CD4-positive, CD25-positive, alpha-beta regulatory T cell (primary cell): ENCODE data around the gene FFAR2. TPM values are rescaled to one million over a fixed set of nuclear protein-coding genes. Genes with fewer than 3 reads are reported as not detected.
A peak's percentile ranks its signal among the peaks of the same experiment; 100 is the strongest.
"Not testable (repeated sequence)": the region's sequence is repeated elsewhere in the genome, so short reads cannot be mapped to it uniquely, and the experiment has no call there.

Source experiments
- ATAC-seq, 2 donors: fragments of 150-1000 bp; cut with Tn5 transposase; one replicate each; pipeline ENCODE4 v1.10.0; 2021; ENCODE audit warnings: low read depth in 2 of 2, moderate number of reproducible peaks in 2 of 2, moderate library complexity in 1 of 2
- DNase-seq, 3 donors: peaks; one replicate each; pipeline versions ENCODE4 v3.0.0 to v3.0.0-alpha.2; 2012 to 2022; ENCODE audit warnings: mixed read lengths in 1 of 3
- H3K27ac ChIP-seq: one replicate; pipeline ENCODE4 v1.7.0; 2013; ENCODE audit warnings: mild to moderate bottlenecking, low read length; ENCODE audit not compliant: insufficient read depth, poor library complexity, severe bottlenecking
- H3K27me3 ChIP-seq: one replicate; pipeline ENCODE4 v1.7.0; 2013; ENCODE audit warnings: low read length; ENCODE audit not compliant: control insufficient read depth, insufficient read depth
- H3K36me3 ChIP-seq: one replicate; pipeline ENCODE4 v1.7.0; 2013; ENCODE audit warnings: mild to moderate bottlenecking, low read length, moderate library complexity; ENCODE audit not compliant: control insufficient read depth, insufficient read depth
- H3K4me1 ChIP-seq: 2 replicates; pipeline ENCODE4 v1.7.0; 2013; ENCODE audit warnings: mild to moderate bottlenecking, low read length; ENCODE audit not compliant: insufficient read depth, control insufficient read depth, poor library complexity, severe bottlenecking
- H3K4me3 ChIP-seq: one replicate; pipeline ENCODE4 v1.7.0; 2013; ENCODE audit warnings: low read depth, mild to moderate bottlenecking, low read length, moderate library complexity
- H3K9me3 ChIP-seq, 2 experiments: 1 replicate in 1 of 2; 2 replicates in 1 of 2; pipeline ENCODE4 v1.7.0; 2013; ENCODE audit warnings: low read length in 2 of 2, mild to moderate bottlenecking in 1 of 2, moderate library complexity in 1 of 2; ENCODE audit not compliant: control insufficient read depth in 2 of 2
- H3K27ac Mint-ChIP-seq, 3 donors: one replicate each; pipeline ENCODE4 v1.8.0; 2020 to 2022; ENCODE audit warnings: mild to moderate bottlenecking in 3 of 3, mixed read lengths in 3 of 3, moderate library complexity in 2 of 3
- H3K27me3 Mint-ChIP-seq: one replicate; pipeline ENCODE4 v1.8.0; 2022; ENCODE audit warnings: mild to moderate bottlenecking, mixed read lengths
- H3K36me3 Mint-ChIP-seq: one replicate; pipeline ENCODE4 v1.8.0; 2020; ENCODE audit warnings: mixed read lengths
- H3K4me1 Mint-ChIP-seq, 4 donors: one replicate each; pipeline ENCODE4 v1.8.0; 2020 to 2022; ENCODE audit warnings: mixed read lengths in 4 of 4, mild to moderate bottlenecking in 1 of 4
- H3K4me3 Mint-ChIP-seq, 4 donors: one replicate each; pipeline ENCODE4 v1.8.0; 2020 to 2022; ENCODE audit warnings: mild to moderate bottlenecking in 4 of 4, mixed read lengths in 4 of 4, moderate library complexity in 3 of 4
- H3K9me3 Mint-ChIP-seq, 7 donors: one replicate each; pipeline ENCODE4 v1.8.0; 2020 to 2022; ENCODE audit warnings: mixed read lengths in 7 of 7, mild to moderate bottlenecking in 3 of 7, moderate library complexity in 2 of 7
- polyA plus RNA-seq, 4 donors: library from polyadenylated mRNA; unstranded; fragments of 300-500 nt; fragmentation: Illumina TruSeq; gene quantifications; one replicate each; pipeline ENCODE4 v1.2.3, GENCODE V29; 2021
- total RNA-seq: library from RNA; stranded (reverse); gene quantifications from one replicate; pipeline ENCODE4 v1.2.3, GENCODE V29; 2022

The FFAR2 gene
- total and polyA plus RNA-seq, 5 donors from 2014 or later = not detected

GRCh38 chr19:35459414-35460082 is 11.5 kb downstream of the FFAR2 start:
- H3K27me3 ChIP-seq = no peaks in the 10 kb centered on the region

GRCh38 chr19:35460608-35461007 is 12.6 kb downstream of the FFAR2 start:
- Histone ChIP-seq H3K27ac (no peak overlapping the region), H3K9me3 (no peaks in the 10 kb centered on the region), H3K36me3 (no peaks in the 10 kb centered on the region), H3K4me1 (peaks cover 18% of the 10 kb centered on the region), H3K4me3 (no peak overlapping the region), H3K27me3 (no peaks in the 10 kb centered on the region)
- Mint-ChIP-seq H3K9me3 (no peaks in the 10 kb centered on the region), H3K4me3 (no peak overlapping the region), H3K27me3 (peaks cover 14% of the 10 kb centered on the region), H3K27ac (no peak overlapping the region), H3K4me1 (peaks cover 17 to 46% (median 28%) of the 10 kb centered on the region in 4 donors), H3K36me3 (no peaks in the 10 kb centered on the region)
- DNase-seq = no peak
- no peak for ATAC-seq

More at GRCh38 chr19:35459414-35460082, 11.5 kb downstream of the FFAR2 start:
- no peak overlapping the region for H3K4me3 Mint-ChIP-seq
- no peaks in the 10 kb centered on the region for H3K9me3 ChIP-seq
- ATAC-seq (no peak), DNase-seq (no peak)
- peaks cover 14 to 42% (median 30%) of the 10 kb centered on the region in 4 donors for H3K4me1 Mint-ChIP-seq
- peaks cover 18% of the 10 kb centered on the region for H3K4me1 ChIP-seq
- no peak overlapping the region for H3K27ac ChIP-seq
- no peak overlapping the region for H3K4me3 ChIP-seq
- no peaks in the 10 kb centered on the region for H3K36me3 Mint-ChIP-seq
- H3K27ac Mint-ChIP-seq = peak overlapping the region in 1 of 3 donors; percentile 67
- no peaks in the 10 kb centered on the region for H3K9me3 Mint-ChIP-seq
- peaks cover 14% of the 10 kb centered on the region for H3K27me3 Mint-ChIP-seq
- no peaks in the 10 kb centered on the region for H3K36me3 ChIP-seq

GRCh38 chr19:35461060-35461459 is 13.0 kb downstream of the FFAR2 start:
- peaks cover 14% of the 10 kb centered on the region for H3K27me3 Mint-ChIP-seq
- Histone ChIP-seq H3K36me3 (no peaks in the 10 kb centered on the region), H3K27ac (no peak overlapping the region), H3K27me3 (no peaks in the 10 kb centered on the region), H3K9me3 (no peaks in the 10 kb centered on the region), H3K4me1 (peaks cover 18% of the 10 kb centered on the region), H3K4me3 (no peak overlapping the region)
- H3K4me3 Mint-ChIP-seq = no peak overlapping the region
- DNase-seq = no peak
- no peak overlapping the region for H3K27ac Mint-ChIP-seq
- H3K36me3 Mint-ChIP-seq = no peaks in the 10 kb centered on the region
- ATAC-seq = no peak
- no peaks in the 10 kb centered on the region for H3K9me3 Mint-ChIP-seq
- H3K4me1 Mint-ChIP-seq = peaks cover 13 to 41% (median 24%) of the 10 kb centered on the region in 4 donors

GRCh38 chr19:35461788-35462187 is 13.7 kb downstream of the FFAR2 start:
- H3K27ac Mint-ChIP-seq, H3K9me3 ChIP-seq, H3K27me3 ChIP-seq, H3K4me3 ChIP-seq, ATAC-seq, H3K36me3 Mint-ChIP-seq, H3K9me3 Mint-ChIP-seq, H3K36me3 ChIP-seq, DNase-seq, H3K4me3 Mint-ChIP-seq, H3K27me3 Mint-ChIP-seq, H3K27ac ChIP-seq: not testable (repeated sequence)
- H3K4me1 Mint-ChIP-seq = peaks cover 13 to 41% (median 24%) of the 10 kb centered on the region in 4 donors
- H3K4me1 ChIP-seq = peaks cover 18% of the 10 kb centered on the region

GRCh38 chr19:35462476-35462953 is 14.5 kb downstream of the FFAR2 start:
- DNase-seq = peak; percentile 8 to 83 (median 81)
- peaks cover 13 to 39% (median 22%) of the 10 kb centered on the region in 4 donors for H3K4me1 Mint-ChIP-seq

GRCh38 chr19:35462956-35463355 is 14.9 kb downstream of the FFAR2 start:
- Histone ChIP-seq H3K4me1 (peaks cover 18% of the 10 kb centered on the region), H3K4me3 (peak overlapping the region; percentile 72)
- H3K9me3 ChIP-seq, H3K36me3 Mint-ChIP-seq, H3K27ac ChIP-seq, H3K36me3 ChIP-seq, DNase-seq, H3K27me3 ChIP-seq, H3K27me3 Mint-ChIP-seq, H3K9me3 Mint-ChIP-seq: not testable (repeated sequence)
- H3K4me1 Mint-ChIP-seq = peaks cover 13 to 39% (median 22%) of the 10 kb centered on the region in 4 donors
- H3K27ac Mint-ChIP-seq = peak overlapping the region; percentile 11 to 96 (median 71)
- peak in 1 of 2 donors; percentile 17 for ATAC-seq
- peak overlapping the region; percentile 54 to 88 (median 64) for H3K4me3 Mint-ChIP-seq

More at GRCh38 chr19:35462476-35462953, 14.5 kb downstream of the FFAR2 start:
- no peak overlapping the region for H3K27ac ChIP-seq
- H3K36me3 ChIP-seq = no peaks in the 10 kb centered on the region
- Mint-ChIP-seq H3K27ac (peak overlapping the region; percentile 71 to 96 (median 90)), H3K27me3 (peaks cover 6% of the 10 kb centered on the region), H3K9me3 (no peaks in the 10 kb centered on the region), H3K4me3 (peak overlapping the region; percentile 54 to 88 (median 64)), H3K36me3 (no peaks in the 10 kb centered on the region)
- H3K4me3 ChIP-seq = peak overlapping the region; percentile 72
- peak; percentile 85 to 94 for ATAC-seq
- H3K4me1 ChIP-seq = peaks cover 18% of the 10 kb centered on the region
- H3K27me3 ChIP-seq = no peaks in the 10 kb centered on the region
- H3K9me3 ChIP-seq = no peaks in the 10 kb centered on the region

- no peak overlapping the region for H3K4me3 ChIP-seq
- DNase-seq (no peak), ATAC-seq (no peak)
- no peaks in the 10 kb centered on the region for H3K27me3 ChIP-seq
- no peaks in the 10 kb centered on the region for H3K9me3 ChIP-seq
- peaks cover 18% of the 10 kb centered on the region for H3K4me1 ChIP-seq
- H3K27me3 Mint-ChIP-seq = peaks cover 12% of the 10 kb centered on the region
- H3K36me3 ChIP-seq = no peaks in the 10 kb centered on the region
- no peaks in the 10 kb centered on the region for H3K36me3 Mint-ChIP-seq
- no peak overlapping the region for H3K27ac ChIP-seq
- H3K4me3 Mint-ChIP-seq = no peak overlapping the region
- H3K27ac Mint-ChIP-seq = peak overlapping the region in 1 of 3 donors; percentile 11
- H3K4me1 Mint-ChIP-seq = peaks cover 9 to 29% (median 16%) of the 10 kb centered on the region in 4 donors
- no peaks in the 10 kb centered on the region for H3K9me3 Mint-ChIP-seq
These were observed 18.2 kb downstream of the FFAR2 start for GRCh38 chr19:35466259-35466658.

GRCh38 chr19:35468637-35469036 is 20.6 kb downstream of the FFAR2 start:
- H3K27ac ChIP-seq = no peak overlapping the region
- H3K27me3 ChIP-seq = no peaks in the 10 kb centered on the region
- DNase-seq = peak; percentile 37 to 66 (median 59)
- Mint-ChIP-seq H3K27me3 (peaks cover 6% of the 10 kb centered on the region), H3K4me3 (no peak overlapping the region), H3K27ac (no peak overlapping the region), H3K9me3 (no peaks in the 10 kb centered on the region), H3K4me1 (peaks cover 0 to 11% (median 5%) of the 10 kb centered on the region in 4 donors), H3K36me3 (no peaks in the 10 kb centered on the region)
- no peaks in the 10 kb centered on the region for H3K9me3 ChIP-seq
- H3K4me1 ChIP-seq = no peaks in the 10 kb centered on the region
- H3K4me3 ChIP-seq = no peak overlapping the region
- no peaks in the 10 kb centered on the region for H3K36me3 ChIP-seq
- ATAC-seq = peak; percentile 83 to 85
